GM12892 (cell line): Measurements from ENCODE around the gene SMIM8.

ENCODE experiments used
- POLR2A ChIP-seq: IDR thresholded peaks from 2 replicates; pipeline ENCODE4 v1.6.1; 2011; ENCODE audit warnings: low read depth, low read length, control low read depth
- POLR2AphosphoS5 ChIP-seq: IDR thresholded peaks from 2 replicates; pipeline ENCODE4 v1.6.1; 2011; ENCODE audit warnings: low read depth, low read length, control low read depth
- TAF1 ChIP-seq: IDR thresholded peaks from 2 replicates; pipeline ENCODE4 v1.6.1; 2011; ENCODE audit warnings: low read depth, mild to moderate bottlenecking, control low read depth, low read length, borderline replicate concordance

- TF ChIP-seq POLR2A (no peak), POLR2AphosphoS5 (no peak), TAF1 (no peak)
Observed at GRCh38 chr6:87333591-87334181, 11.3 kb downstream of the SMIM8 start.
